Thyroid gland (tissue), 4 donors: ENCODE data around the gene FAM114A1.
"Not testable (repeated sequence)": the region's sequence is repeated elsewhere in the genome, so short reads cannot be mapped to it uniquely, and the experiment has no call there.

Experiments
- POLR2A ChIP-seq, 2 donors: fragments of 450-650 bp; IDR thresholded peaks; one replicate each; pipeline ENCODE4 v1.6.1; 2017; ENCODE audit warnings: antibody characterized with exemption in 2 of 2, mild to moderate bottlenecking in 2 of 2, moderate library complexity in 1 of 2
- TF ChIP-seq, protein P1 (sequence below), 6 experiments: fragments of 200-600 bp in 3 of 6; fragments of 450-650 bp in 3 of 6; sonication (generic) in 3 of 6; IDR thresholded peaks; one replicate each; pipeline ENCODE4 v1.5.1; 2016 to 2019; ENCODE audit warnings: antibody characterized with exemption in 6 of 6, mild to moderate bottlenecking in 2 of 6, inconsistent platforms in 1 of 6, moderate library complexity in 1 of 6

DNA sequence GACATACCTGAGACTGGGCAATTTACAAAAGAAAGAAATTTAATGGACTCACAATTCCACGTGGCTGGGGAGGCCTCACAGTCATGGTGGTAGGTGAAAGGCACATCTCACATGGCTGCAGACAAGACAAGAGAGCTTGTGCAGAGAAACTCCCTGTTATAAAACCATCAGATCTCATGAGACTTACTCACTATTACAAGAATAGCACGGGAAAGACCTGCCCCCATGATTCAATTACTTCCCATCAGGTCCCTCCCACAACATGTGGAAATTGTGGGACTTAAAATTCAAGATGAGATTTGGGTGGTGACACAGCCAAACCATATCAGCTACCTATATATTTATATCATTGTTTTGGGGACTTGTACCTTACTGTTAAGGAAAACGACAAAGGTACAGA lies 74.3 kb downstream of the FAM114A1 start:
- TF ChIP-seq, protein P1, sequence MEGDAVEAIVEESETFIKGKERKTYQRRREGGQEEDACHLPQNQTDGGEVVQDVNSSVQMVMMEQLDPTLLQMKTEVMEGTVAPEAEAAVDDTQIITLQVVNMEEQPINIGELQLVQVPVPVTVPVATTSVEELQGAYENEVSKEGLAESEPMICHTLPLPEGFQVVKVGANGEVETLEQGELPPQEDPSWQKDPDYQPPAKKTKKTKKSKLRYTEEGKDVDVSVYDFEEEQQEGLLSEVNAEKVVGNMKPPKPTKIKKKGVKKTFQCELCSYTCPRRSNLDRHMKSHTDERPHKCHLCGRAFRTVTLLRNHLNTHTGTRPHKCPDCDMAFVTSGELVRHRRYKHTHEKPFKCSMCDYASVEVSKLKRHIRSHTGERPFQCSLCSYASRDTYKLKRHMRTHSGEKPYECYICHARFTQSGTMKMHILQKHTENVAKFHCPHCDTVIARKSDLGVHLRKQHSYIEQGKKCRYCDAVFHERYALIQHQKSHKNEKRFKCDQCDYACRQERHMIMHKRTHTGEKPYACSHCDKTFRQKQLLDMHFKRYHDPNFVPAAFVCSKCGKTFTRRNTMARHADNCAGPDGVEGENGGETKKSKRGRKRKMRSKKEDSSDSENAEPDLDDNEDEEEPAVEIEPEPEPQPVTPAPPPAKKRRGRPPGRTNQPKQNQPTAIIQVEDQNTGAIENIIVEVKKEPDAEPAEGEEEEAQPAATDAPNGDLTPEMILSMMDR (IDR thresholded peaks at IDR 0.05): not testable (repeated sequence)
- TF ChIP-seq POLR2A (IDR thresholded peaks at IDR 0.05): not testable (repeated sequence)
